ENCODE measurements around the gene MAP4K5.

DNA sequence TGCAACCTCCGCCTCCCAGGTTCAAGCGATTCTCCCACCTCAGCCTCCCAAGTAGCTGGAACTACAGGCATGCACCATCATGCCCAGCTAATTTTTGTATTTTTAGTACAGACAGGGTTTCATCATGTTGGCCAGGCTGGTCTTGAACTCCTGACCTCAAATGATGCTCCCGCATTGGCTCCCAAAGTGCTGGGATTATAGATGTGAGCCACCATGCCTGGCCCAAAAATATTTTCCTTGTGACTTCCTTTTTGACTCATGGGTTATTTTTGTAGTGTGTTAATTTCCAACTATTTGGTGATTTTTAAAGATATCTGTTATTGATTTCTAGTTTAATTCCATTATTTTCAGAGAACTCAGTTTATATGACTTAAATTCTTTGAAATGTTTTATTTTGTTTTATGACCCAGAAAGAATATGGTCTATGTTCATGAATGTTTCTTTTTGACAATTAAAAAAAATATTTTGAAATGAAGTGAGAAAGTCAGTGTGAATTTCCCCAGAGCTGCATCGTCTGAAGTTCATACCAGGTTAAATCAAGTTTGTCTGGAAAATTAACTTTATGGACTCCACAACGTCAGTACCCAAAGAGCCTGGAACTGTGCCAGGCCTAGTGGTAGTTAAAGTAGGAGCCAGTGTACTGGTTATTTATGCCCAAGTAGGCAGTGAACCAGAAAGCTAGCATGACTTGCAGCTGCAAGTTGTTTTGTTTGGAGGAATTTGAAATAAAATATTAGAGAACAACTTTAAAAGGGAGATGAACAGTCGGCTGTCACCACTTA is 132.9 kb downstream of the MAP4K5 start:
- TF ChIP-seq, protein P1, sequence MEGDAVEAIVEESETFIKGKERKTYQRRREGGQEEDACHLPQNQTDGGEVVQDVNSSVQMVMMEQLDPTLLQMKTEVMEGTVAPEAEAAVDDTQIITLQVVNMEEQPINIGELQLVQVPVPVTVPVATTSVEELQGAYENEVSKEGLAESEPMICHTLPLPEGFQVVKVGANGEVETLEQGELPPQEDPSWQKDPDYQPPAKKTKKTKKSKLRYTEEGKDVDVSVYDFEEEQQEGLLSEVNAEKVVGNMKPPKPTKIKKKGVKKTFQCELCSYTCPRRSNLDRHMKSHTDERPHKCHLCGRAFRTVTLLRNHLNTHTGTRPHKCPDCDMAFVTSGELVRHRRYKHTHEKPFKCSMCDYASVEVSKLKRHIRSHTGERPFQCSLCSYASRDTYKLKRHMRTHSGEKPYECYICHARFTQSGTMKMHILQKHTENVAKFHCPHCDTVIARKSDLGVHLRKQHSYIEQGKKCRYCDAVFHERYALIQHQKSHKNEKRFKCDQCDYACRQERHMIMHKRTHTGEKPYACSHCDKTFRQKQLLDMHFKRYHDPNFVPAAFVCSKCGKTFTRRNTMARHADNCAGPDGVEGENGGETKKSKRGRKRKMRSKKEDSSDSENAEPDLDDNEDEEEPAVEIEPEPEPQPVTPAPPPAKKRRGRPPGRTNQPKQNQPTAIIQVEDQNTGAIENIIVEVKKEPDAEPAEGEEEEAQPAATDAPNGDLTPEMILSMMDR (IDR thresholded peaks at IDR 0.05) = peak in 1 of 6 experiments; percentile 26
- no peak for TF ChIP-seq POLR2A (IDR thresholded peaks at IDR 0.05)

Data from esophagus squamous epithelium (tissue), 4 donors.